Kidney (tissue), 14 donors: ENCODE data around the gene HUS1B. TPM values are rescaled to one million over a fixed set of nuclear protein-coding genes. Genes with fewer than 3 reads are reported as not detected.
A peak's percentile ranks its signal among the peaks of the same experiment; 100 is the strongest.

Experiments
- DNase-seq, 5 donors: peaks; one replicate each; pipeline ENCODE4 v3.0.0-alpha.2; 2013 to 2020
- FAIRE-seq: peaks from 2 replicates; lab custom pipeline; 2012; peaks lifted over from hg19 to GRCh38; lab: Jason Lieb, UNC
- H3K27ac ChIP-seq, 2 donors: one replicate each; pipeline ENCODE4 v1.7.0; 2013; ENCODE audit warnings: low read depth in 2 of 2, low read length in 2 of 2, inconsistent platforms in 1 of 2
- H3K27me3 ChIP-seq: one replicate; pipeline ENCODE4 v1.7.1; 2013; ENCODE audit warnings: low read length, inconsistent platforms; ENCODE audit not compliant: control insufficient read depth, insufficient read depth
- H3K36me3 ChIP-seq, 3 donors: one replicate each; pipeline versions ENCODE4 v1.7.0 to v1.7.1; 2013; ENCODE audit warnings: low read length in 3 of 3, control low read depth in 1 of 3, inconsistent platforms in 1 of 3; ENCODE audit not compliant: insufficient read depth in 3 of 3, control insufficient read depth in 2 of 3
- H3K4me1 ChIP-seq, 3 donors: one replicate each; pipeline versions ENCODE4 v1.7.0 to v1.7.1; 2013; ENCODE audit warnings: low read length in 3 of 3, inconsistent platforms in 1 of 3, low read depth in 1 of 3; ENCODE audit not compliant: control insufficient read depth in 2 of 3, insufficient read depth in 2 of 3
- H3K4me3 ChIP-seq, 3 donors: one replicate each; pipeline versions ENCODE4 v1.7.0 to v1.8.1; 2013; ENCODE audit warnings: low read length in 3 of 3, control low read depth in 1 of 3, inconsistent platforms in 1 of 3
- H3K9ac ChIP-seq, 3 donors: one replicate each; pipeline versions ENCODE4 v1.7.0 to v1.7.1; 2013; ENCODE audit warnings: low read length in 3 of 3, control low read depth in 1 of 3, inconsistent platforms in 1 of 3
- H3K9me3 ChIP-seq, 3 donors: one replicate each; pipeline versions ENCODE4 v1.7.0 to v1.7.1; 2013; ENCODE audit warnings: low read length in 3 of 3, control low read depth in 1 of 3, inconsistent platforms in 1 of 3; ENCODE audit not compliant: control insufficient read depth in 2 of 3, insufficient read depth in 1 of 3
- CTCF ChIP-seq: IDR thresholded peaks from 3 replicates; pipeline ENCODE4 v1.5.1; 2012; ENCODE audit warnings: mild to moderate bottlenecking, moderate library complexity, borderline replicate concordance; ENCODE audit not compliant: insufficient read depth; ENCODE audit errors: extremely low read depth
- intact Hi-C: fragments of 100-400 bp; cut with DNase I; formaldehyde crosslinking; loops from one replicate; pipeline ENCODE4 v1.11.1; 2022
- polyA plus RNA-seq: library from polyadenylated mRNA; stranded (reverse); fragments of 350-450 nt; fragmentation: Illumina TruSeq; extraction: RNeasy Lipid Tissue Mini Kit (QIAGEN cat#74804); gene quantifications from one replicate; pipeline ENCODE4 v1.2.3, GENCODE V29; 2014; ENCODE audit warnings: low read depth, low replicate concordance; ENCODE audit not compliant: insufficient read depth
- total RNA-seq: library from RNA; stranded (reverse); fragmentation: NEBNext Ultra II Directional; extraction: Animal tissue kit (Norgen Biotek cat#: 25700); gene quantifications from one replicate; pipeline ENCODE4 v1.2.1, GENCODE V29; 2021
- donor health status: control.
- donor health status: control.
- donor health status: control.
- donor health status: control.
- donor health status: control.
- donor health status: DM: yes; HTN: yes; CAD: no.
- donor health status: Normal renal cell carcinoma (clear cell type).

Gene HUS1B
- total and polyA plus RNA-seq, 2 donors from 2014 or later: 1.2 TPM; not detected in 1

DNA sequence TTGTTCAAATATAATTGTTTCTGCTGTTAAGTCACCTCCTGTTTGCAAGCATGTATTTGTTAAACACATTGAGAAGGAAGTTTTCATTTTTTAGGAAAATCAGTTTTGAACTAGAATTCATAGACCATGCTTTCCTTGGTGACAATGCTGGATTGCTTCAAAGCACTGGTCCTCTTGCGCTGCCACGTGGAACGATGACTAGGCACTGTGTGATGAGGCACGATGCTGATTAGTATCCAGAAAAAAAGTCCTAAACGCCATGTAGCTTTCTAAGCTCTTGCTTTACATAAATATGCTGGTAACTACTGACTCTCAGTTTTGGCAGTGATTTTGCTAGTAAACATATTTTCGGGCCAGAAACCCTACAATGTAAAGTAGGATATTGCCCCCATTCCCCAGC, 47.1 kb upstream of the HUS1B start:
- intact Hi-C loops: no loop called here
- DNase-seq (no peak), FAIRE-seq (no peak)
- Histone ChIP-seq H3K4me1 (no peaks in the 10 kb centered on the region), H3K36me3 (no peaks in the 10 kb centered on the region), H3K4me3 (no peak overlapping the region), H3K27ac (no peak overlapping the region), H3K9ac (no peak overlapping the region), H3K27me3 (peaks cover 18% of the 10 kb centered on the region), H3K9me3 (peaks cover 0 to 2% (median 0%) of the 10 kb centered on the region in 3 donors)
- TF ChIP-seq CTCF: no peak

DNA sequence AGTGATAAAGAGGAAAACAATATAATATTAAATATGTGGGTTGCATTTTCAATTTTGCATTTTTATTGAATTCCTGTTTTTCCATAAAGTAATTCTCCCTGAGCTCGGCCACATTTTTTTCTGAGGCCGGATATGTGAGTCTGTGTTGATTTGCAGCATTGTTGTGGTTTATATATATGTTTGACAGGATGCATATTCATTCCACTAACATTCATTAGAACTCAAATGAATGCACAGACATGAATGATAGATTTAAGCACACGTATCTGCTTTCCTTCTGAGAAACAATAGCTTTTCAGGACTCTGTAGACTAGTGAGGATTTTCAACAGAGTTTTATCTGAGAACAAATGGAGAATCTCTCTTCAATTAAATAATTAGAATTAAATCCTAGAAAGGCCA, 46.7 kb upstream of the HUS1B start:
- no peaks in the 10 kb centered on the region for H3K36me3 ChIP-seq
- no peaks in the 10 kb centered on the region for H3K4me1 ChIP-seq
- DNase-seq (no peak), FAIRE-seq (no peak)
- intact Hi-C loops: no loop called here
- no peak overlapping the region for H3K4me3 ChIP-seq
- peaks cover 15% of the 10 kb centered on the region for H3K27me3 ChIP-seq
- no peak overlapping the region for H3K9ac ChIP-seq
- TF ChIP-seq CTCF: no peak
- H3K27ac ChIP-seq: no peak overlapping the region
- peaks cover 0 to 2% (median 0%) of the 10 kb centered on the region in 3 donors for H3K9me3 ChIP-seq

DNA sequence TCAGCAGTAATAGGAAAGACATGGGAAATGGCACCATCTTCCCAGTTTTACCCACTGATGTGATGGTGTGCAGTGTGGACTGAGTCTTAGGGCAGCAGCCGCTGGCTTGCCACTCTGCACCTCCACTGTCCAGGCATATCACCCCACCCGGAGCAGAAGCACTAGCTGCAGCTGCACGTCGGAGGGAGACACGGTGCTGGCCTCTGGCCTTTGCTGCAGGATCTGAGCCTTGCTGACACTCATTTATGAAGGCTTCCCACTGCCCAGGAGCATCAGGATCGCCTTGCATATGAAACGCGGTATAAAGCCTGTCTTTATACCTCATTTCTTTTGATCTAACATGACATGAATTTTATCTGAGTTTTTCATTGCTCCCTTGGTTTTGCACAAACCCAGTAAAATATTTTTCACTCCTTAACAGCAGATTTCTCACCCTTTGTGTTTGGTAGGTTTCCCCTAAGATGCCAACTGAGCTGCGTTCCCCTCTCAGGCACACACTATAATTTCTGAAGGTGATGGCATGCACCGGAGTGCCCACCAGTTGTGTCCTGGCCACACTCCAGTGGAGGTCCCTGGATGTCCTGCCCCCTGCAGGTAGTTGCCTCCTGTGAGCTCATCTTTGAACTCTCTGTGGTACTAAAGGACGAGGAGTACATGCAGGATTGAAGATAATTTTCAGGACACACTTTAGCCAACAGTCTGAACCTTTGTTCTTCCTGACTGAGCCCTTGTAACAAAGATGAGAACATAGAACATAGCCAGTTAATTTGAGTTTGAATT, 45.0 kb upstream of the HUS1B start:
- no peaks in the 10 kb centered on the region for H3K4me1 ChIP-seq
- peak in 1 of 5 donors; percentile 16 for DNase-seq
- no peak overlapping the region for H3K9ac ChIP-seq
- intact Hi-C loops: no loop called here
- H3K4me3 ChIP-seq: no peak overlapping the region
- no peaks in the 10 kb centered on the region for H3K36me3 ChIP-seq
- H3K27me3 ChIP-seq: peaks cover 3% of the 10 kb centered on the region
- TF ChIP-seq CTCF: no peak
- FAIRE-seq: no peak
- no peak overlapping the region for H3K27ac ChIP-seq
- H3K9me3 ChIP-seq: peaks cover 0 to under 1% (median 0%) of the 10 kb centered on the region in 3 donors
